NCI-H446 (cell line): Measurements from ENCODE around the gene TTC39A.

ENCODE experiments used
- DNase-seq, 2 experiments: peaks; one replicate each; lab custom pipeline; 2025; lab: John Stamatoyannopoulos, UW

The TTC39A gene

GRCh38 chr1:51314974-51315373, 15.4 kb downstream of the TTC39A start:
- no peak for DNase-seq

GRCh38 chr1:51313961-51314777, 16.2 kb downstream of the TTC39A start:
- peak in 1 of 2 experiments; percentile 35 for DNase-seq

GRCh38 chr1:51313268-51313852, 17.0 kb downstream of the TTC39A start:
- DNase-seq = no peak

GRCh38 chr1:51312718-51313117, 17.6 kb downstream of the TTC39A start:
- no peak for DNase-seq

GRCh38 chr1:51311826-51312225, 18.5 kb downstream of the TTC39A start:
- DNase-seq = no peak

- DNase-seq = no peak
Observed at GRCh38 chr1:51310871-51311613, 19.3 kb downstream of the TTC39A start.

GRCh38 chr1:51309291-51309690, 21.1 kb downstream of the TTC39A start:
- DNase-seq = no peak

- no peak for DNase-seq
Observed at GRCh38 chr1:51308636-51309035, 21.7 kb downstream of the TTC39A start.

- no peak for DNase-seq
Observed at GRCh38 chr1:51306950-51307349, 23.4 kb downstream of the TTC39A start.

GRCh38 chr1:51305371-51305823, 25.0 kb downstream of the TTC39A start:
- no peak for DNase-seq

GRCh38 chr1:51304360-51304759, 26.0 kb downstream of the TTC39A start:
- no peak for DNase-seq

GRCh38 chr1:51303751-51304251, 26.6 kb downstream of the TTC39A start:
- DNase-seq = no peak

- DNase-seq = no peak
Observed at GRCh38 chr1:51303315-51303714, 27.0 kb downstream of the TTC39A start.

GRCh38 chr1:51302746-51303145, 27.6 kb downstream of the TTC39A start:
- no peak for DNase-seq

- no peak for DNase-seq
Observed at GRCh38 chr1:51302270-51302669, 28.1 kb downstream of the TTC39A start.

- no peak for DNase-seq
Observed at GRCh38 chr1:51301844-51302162, 28.6 kb downstream of the TTC39A start.

GRCh38 chr1:51301152-51301843, 29.1 kb downstream of the TTC39A start:
- no peak for DNase-seq

GRCh38 chr1:51299981-51300670, 30.2 kb downstream of the TTC39A start:
- DNase-seq = no peak

- DNase-seq = no peak
Observed at GRCh38 chr1:51299185-51299885, 31.0 kb downstream of the TTC39A start.

GRCh38 chr1:51298322-51298705, 32.0 kb downstream of the TTC39A start:
- no peak for DNase-seq
